DMS53 treated with DMSO at 0.1 percent for 48 hours (cell line): Measurements from ENCODE around the gene SERINC1.
"Not testable (repeated sequence)": the region's sequence is repeated elsewhere in the genome, so short reads cannot be mapped to it uniquely, and the experiment has no call there.

ENCODE experiments used
- DNase-seq: peaks from one replicate; lab custom pipeline; 2025; ENCODE audit not compliant: unreplicated experiment; lab: John Stamatoyannopoulos, UW

SERINC1 gene

DNA sequence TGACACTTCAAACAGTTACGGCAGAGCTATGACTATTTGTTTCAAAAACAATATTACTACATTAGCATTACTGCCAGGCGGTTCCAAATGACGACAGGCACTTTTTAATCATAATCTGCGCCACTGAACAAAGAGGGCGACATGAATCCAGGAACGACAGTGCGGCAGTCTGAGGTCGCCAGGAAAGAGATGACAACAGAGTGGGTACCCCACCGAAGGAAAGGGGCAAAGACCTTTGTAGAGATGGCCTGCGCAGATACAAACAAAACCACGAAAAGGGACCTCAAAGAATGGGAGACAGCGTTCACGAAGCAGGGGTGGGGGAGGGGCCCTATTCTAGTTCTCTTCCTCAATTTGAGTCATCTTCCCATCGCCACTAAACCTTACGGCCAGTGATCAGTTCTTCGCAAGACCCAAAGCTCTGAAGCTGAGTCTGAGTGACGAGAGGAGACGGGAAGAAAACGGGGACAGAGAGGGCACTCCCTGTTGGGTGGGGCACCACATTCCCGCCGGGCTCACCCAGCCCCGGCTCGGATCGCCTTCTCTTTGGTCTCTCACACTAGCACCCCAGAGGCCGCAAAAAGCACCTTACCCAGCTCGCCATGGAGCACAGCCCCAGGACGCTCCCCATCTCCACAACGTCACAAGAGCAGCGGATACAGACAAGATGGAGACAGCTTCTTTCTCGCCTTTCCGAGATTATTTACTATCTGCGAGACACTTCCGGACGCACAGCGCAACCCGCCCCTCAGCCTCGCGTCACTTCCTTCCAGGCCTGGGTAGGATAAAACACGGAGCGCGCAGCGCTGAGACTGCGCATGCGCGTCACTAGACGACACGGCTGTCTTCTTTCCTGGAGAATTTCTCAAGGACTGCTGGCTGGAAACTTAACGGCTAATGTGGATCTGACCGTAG, at the start of gene SERINC1:
Gene SERINC1, minus strand, starts transcription at position 701 of the 915 bp plus-strand sequence. Its CDS starts 70 bp downstream, at position 631.
- peak; percentile 77 for DNase-seq

DNA sequence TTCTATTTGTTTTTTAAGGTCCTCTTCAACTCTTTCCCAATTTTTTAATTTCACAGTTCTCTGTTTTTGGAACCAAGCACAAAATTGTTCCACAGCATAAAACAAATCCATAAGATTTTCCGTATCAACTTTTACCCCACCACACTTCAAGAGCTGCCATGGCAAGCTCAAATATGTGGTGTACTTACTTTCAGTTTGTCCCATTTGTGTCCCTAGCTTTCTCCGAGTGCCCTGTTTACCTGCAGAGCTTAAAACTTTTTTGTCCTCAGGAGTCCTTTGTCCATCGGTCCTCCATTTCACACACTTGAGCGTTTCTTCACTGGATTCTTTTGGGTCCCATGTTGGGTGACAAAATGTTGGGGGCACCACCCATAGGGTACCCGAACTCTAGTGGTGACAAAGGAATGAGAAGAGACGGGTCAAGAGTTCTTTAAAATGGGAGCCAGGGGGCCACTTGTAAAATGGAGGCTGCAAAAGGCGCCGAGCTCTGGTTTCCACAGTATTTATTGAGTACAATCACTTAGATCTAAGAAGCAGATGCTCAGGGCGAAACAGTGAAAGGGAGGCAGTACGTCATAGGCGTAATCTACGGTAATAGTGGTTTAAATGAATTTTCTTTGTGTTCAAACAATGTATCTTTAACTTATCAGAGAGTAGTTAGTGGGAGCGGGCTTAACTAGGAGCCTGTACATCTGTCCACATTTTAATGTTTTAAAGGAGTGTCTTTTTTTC, 39.8 kb upstream of the SERINC1 start:
- no peak for DNase-seq

DNA sequence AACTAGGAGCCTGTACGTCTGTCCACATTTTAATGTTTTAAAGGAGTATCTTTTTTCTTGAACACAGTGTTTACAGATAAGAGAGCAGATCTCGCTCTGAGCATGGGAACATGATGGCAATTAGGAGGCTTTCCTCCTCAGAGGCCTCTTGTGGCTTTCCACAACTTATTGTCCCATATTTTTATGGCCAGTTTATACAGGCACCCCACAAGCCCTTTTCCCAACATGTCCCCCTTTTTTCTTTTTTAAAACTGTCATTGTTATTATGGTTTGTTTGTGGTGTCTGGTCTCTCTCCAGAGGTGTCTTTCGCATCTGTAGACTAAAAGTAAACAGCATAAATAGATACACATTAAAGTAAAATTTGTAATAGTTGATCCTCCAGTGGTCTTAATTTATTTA, 33.6 kb upstream of the SERINC1 start:
- not testable (repeated sequence) for DNase-seq

DNA sequence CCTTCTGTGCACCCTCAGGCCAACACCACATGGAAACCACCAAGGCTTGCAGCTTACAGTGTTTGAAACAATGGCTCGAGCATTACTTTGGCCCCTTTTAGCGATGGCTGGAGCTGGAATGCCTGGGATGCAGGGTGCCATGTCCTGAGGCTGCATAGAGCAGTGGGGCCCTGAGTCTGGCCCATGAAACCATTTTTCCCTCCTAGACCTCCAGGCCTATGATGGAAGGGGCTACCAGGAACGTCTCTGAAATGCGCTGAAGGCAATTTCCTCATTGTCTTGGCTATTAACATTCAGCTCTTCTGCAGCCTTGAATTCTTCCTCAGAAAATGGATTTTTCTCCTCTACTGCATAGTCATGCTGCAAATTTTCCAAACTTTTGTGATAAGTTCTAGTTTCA, 29.9 kb upstream of the SERINC1 start:
- DNase-seq = no peak

DNA sequence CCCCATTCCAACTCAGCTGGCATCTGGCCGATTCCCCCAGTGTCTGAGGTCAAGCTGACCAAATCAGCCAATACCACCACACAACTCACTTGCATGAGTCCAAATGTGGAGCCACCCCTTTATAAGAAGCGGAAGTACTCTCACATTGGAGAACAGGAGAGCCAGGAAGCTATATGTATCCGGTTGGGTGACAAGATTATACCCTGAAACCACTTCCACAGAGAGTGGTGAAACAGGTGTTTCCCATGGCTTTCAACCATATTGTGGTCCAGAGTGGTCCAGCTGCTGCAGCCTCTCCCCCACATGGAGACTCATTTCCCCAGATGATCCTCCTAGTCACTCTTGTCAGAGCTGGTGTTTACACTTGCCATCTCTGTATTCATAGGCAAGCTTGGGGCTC, 24.0 kb upstream of the SERINC1 start:
- peak; percentile 35 for DNase-seq

DNA sequence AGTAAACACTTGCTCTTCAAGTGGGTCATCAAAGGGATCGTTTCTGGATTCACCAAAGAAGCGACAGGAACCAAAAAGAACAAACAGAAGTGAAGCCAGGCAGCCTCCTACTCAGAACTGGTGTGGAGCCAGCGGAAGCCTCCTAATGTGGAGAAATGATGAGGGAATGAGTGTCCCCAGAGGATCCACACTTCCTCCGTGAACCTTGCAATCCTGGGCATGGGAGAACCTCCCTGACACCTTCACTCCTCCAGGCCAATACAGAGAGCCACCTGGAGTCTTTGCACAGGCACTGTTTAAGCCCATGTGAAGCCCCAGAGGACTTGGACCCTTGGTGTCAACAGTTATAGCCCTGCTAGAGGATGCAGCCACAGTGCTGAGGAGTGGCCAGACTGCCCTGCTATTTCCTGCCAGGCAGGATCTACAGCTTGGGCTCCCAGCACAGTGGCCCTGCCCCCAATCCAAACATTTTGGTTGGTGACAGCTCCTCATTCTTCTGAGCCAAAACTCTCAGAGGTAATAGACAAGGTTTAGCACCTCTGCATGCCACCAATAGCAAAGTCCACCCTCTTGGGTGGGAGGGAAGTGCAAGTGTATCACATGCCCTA, 23.2 kb upstream of the SERINC1 start:
- peak; percentile 76 for DNase-seq

DNA sequence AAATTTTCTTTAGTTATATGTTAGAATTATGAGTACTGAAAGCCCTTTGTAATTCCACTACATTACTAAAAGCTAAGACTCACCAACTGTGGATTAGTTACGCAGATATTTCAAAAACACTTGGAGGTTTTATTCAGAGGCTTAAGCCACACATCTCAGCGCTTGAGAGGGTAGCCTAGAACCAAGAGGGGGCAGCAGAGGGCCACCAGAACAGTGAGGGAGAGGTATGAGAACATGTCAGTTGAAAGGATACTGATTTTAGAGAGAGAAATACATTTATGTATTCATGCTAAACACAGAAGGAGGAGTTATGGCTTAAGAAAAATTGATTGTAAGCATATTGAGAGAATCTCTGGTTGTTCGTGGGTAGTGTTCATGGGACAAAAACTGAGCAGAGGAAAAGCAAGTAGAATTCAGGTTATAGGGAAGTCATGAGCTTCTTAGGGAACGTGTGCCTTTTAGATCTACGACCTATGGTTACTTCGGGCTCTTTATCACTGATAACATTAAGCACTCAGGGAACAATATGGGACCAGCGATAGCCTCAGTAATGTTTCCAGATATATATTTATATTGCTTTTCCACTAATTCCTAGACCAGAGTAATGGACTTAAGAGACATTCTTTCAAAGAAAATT, 20.4 kb upstream of the SERINC1 start:
- DNase-seq = peak; percentile 65

DNA sequence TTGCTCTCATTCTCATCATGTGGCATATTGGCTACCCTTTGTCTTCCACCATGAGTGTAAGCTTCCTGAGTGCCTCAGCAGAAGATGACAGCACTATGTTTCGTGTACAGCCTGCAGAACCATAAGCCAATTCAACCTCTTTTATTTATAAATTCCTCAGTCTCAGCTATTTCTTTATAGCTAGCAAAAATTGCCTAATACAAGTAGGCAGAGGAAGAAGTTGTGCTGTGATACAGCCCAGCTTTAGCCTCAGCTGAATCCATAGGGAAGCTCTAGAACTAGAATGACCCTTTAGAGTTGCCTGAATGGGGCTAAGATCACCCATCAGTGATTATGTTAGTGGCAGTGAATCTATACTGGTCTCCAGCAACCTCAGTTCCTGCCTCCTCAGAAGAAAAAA, 19.0 kb upstream of the SERINC1 start:
- no peak for DNase-seq

DNA sequence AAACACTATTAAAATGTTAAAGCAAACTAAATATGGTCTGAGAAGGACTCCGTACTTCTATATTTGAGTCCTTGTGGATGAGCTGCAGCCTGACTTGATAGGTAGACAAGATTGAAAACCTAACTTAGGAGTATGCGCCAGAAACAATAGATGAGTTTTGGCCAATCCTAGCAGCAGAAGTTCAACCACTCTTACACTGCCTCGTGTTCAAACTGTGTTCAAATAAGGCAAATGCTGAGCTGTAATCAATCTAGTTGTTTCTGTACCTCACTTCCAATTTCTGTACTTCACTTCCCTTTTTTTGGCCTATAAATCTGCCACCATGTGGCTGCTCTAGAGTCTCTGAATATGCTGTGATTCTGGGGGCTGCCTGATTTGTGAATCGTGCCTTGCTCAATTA, 13.2 kb upstream of the SERINC1 start:
- DNase-seq = no peak

DNA sequence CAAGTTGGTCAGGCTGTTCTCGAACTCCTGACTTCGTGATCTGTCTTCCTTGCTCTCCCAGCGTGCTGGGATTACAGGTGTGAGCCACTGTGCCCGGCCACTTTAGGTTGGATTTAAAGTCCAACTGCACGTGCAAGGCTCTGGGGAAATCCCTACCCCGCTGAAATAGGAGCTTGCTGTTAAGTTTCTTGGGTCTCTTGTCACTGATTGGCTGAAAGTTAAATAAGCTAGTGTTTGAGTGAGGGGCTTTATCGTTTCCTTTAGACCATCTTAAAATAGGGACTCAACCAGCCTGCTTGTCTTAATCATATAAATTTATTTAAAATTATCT, 11.1 kb upstream of the SERINC1 start:
- DNase-seq = no peak

DNA sequence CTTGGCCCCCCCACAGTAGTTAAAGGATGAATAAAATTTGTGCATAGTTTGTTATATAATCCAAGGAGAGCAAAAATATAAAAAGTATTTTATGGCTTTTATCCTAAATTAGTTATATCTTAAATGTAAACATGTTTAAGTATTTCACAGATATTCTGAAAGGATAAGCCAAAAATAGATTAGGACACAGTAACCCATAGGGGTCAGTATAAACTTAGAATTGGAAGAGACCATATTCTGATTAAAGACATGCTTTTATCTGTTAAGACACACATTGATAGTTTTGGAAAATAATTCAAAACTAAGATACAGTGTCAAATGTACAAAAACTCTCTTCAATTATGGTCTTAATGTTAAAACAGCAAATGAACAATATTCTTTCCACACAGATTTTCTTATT, 4.5 kb upstream of the SERINC1 start:
- DNase-seq = no peak

DNA sequence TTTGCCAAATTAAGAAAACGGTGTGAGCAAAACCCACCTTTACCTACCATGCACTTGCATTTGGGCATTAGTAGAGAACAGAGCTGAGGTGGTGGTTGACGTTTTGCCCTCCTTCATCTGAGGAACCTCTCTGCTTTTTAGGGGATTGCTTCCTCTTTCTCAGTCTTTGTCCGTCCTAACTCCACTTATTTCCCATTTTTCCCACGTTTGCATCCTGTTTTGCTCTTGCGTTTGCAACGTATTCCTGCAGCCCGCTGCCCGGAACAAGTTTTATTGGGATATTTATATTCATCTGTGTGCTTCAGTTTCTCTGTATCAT, 374 bp upstream of the SERINC1 start:
- DNase-seq = peak; percentile 48

DNA sequence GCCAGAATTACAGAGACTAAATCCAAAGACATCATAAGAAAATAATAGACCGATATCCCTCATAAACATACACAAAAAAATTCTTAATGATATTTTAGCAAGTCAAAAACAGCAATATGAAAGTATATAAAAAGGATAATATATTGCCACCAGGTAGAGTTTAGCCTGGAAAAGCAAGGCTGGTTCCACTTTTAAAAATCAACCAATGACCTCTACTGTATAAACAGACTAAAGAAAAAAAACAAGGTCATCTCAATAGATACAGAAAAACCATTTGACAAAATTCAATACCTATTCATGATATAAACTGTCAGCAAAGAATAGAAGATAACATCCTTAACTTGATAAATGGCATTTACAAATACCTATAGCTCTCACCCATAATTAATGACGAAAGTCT, 9.7 kb downstream of the SERINC1 start:
- DNase-seq = no peak

DNA sequence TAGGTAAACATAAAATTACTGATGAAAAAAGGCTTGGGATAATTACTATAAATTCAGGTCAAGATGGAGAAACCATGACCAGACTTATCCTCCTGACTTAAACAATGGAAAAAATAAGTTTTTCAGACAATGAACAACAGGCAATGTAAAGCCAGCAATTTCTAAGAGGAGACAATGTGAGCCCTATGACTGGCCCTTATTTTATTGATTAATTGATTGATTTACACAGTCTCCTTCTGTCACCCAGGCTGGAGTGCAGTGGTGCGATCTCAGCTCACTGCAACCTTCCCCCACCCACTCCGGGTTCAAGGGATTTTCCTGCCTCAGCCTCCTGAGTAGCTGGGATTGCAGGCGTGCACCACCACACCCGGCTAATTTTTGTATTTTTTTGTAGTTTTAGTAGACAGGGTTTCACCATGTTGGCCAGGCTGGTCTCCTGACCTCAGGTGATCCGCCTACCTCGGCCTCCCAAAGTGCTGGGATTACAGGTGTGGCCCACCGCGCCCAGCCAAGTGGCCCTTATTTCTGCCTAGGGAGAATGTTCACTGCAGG, 11.7 kb downstream of the SERINC1 start:
- DNase-seq = not testable (repeated sequence)

DNA sequence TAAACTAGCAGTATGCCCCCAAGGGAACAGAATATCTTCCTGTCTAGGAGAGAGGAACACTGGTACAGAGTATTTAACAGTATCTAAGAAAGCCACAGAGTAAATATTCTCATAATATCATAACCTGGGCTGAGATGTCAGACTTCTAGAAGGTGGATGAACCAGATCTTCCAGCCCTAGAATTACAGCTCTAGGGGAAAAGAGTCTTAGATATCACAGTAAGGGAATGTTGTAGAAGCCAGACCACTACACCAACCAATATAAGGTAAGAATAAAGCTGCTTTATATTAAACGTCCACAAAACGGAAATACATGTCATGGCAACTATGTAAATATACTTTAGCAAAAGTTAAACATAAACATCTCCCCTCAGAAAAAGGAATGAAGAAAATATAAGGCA, 12.4 kb downstream of the SERINC1 start:
- DNase-seq = no peak

DNA sequence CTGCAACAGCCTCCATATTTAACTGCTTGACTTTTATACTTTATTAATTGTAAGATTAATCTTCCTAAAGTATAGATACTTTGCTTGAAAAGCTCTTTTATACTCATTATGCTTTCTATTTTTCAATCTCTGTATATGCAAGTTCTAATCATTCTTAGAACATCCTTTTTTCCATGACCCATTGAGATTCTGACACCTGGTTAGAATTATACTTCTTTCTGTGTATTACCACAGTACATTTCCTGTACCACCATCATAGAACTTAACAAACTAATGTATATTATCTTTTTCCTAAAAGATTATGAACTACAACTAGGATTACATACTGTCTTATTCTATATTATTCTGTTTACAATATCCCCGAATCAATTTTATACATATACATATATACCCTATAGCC, 13.5 kb downstream of the SERINC1 start:
- DNase-seq = no peak

DNA sequence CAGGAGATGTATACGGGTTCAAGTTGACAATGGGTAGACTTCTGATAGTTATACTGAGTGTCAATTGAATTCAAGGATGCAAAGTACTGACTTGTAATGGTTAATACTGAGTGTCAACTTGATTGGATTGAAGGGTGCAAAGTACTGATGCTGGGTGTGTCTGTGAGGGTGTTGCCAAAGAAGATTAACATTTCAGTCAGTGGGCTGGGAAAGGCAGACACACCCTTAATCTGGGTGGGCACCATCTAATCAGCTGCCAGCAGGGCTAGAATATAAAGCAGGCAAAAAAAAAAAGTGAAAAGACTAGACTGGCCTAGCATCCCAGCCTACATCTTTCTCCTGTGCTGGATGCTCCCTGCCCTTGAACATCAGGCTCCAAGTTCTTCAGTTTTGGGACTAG, 16.5 kb downstream of the SERINC1 start:
- not testable (repeated sequence) for DNase-seq

DNA sequence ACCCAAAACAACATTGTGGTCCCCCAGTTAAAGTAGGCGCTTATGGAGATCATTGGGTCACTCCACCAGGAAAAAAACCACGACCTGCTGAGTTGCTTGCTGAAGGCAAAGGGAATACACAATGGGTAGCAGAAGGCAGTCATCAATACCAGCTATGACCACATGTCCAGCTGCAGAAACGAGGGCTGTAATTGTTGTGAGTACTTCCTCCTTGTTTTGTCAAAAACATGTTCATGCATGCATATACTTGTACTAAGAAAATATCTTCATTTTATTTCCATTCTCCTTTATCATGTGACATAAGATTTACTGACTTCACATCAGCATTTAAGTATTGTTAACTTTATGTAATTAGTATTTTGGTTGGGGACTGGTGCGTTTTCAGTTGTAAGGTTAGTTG, 16.9 kb downstream of the SERINC1 start:
- no peak for DNase-seq

DNA sequence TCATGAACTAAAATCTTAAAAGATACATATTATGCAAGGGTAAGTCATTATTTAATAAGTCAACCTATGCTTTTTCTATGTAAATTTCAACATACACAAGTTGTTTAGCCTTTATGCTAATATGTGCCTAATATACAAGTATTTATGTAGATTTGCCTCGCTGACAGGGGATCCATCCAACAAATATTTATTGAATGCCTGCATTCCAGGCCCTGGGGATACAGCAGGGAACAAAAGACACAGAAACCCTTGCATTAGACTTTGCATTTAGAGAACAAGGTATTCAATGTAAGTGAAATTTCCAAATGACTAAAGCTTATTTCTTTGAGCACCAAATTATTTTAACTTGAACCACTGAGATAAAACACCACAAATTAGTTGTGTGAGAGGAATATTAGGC, 19.1 kb downstream of the SERINC1 start:
- DNase-seq = no peak

DNA sequence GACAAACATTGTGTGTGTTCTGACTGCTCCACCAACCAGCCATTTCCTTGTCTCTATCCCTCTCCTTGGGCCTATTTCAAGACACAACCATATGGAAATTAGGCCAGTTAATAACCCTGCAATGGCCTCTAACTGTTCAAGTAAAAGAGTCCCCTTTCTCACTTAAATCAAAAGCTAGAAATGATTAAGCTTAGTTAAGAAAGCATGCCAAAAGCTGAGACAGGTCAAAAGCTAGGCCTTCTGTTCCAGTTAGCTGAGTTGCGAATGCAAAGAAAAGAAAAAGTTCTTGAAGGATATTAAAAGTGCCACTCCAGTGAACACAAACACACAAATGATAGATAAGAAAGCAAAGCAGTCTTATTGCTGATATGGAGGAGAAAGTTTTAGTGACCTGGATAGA, 22.5 kb downstream of the SERINC1 start:
- DNase-seq = no peak

DNA sequence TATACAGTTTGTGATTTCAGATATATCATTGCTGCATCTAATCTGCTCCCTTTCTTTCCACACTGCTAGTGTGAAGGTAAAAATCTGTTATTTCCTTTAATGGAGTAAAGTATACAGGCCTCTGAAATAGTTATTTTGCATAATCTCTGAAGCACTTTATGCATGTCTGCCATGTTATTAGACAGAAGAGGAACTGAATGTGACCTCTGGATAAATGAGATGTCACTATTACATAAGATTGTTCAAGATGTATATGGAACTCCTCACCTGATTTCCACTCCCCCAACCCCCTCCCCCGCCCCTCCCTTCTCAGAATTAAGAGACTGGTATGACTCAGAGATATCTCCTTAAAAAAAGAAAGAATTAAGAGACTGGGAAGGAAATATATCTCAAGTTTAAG, 26.3 kb downstream of the SERINC1 start:
- DNase-seq = no peak
